Measurements from ENCODE around the gene SLC6A18.

GRCh38 chr5:1257841-1258240 lies 32.7 kb downstream of the SLC6A18 start:
- TF ChIP-seq POLR2A (IDR thresholded peaks at IDR 0.05): no peak
- TF ChIP-seq, protein P1, sequence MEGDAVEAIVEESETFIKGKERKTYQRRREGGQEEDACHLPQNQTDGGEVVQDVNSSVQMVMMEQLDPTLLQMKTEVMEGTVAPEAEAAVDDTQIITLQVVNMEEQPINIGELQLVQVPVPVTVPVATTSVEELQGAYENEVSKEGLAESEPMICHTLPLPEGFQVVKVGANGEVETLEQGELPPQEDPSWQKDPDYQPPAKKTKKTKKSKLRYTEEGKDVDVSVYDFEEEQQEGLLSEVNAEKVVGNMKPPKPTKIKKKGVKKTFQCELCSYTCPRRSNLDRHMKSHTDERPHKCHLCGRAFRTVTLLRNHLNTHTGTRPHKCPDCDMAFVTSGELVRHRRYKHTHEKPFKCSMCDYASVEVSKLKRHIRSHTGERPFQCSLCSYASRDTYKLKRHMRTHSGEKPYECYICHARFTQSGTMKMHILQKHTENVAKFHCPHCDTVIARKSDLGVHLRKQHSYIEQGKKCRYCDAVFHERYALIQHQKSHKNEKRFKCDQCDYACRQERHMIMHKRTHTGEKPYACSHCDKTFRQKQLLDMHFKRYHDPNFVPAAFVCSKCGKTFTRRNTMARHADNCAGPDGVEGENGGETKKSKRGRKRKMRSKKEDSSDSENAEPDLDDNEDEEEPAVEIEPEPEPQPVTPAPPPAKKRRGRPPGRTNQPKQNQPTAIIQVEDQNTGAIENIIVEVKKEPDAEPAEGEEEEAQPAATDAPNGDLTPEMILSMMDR (IDR thresholded peaks at IDR 0.05): no peak
